ENCODE data around the gene MVK. TPM values are rescaled to one million over a fixed set of nuclear protein-coding genes. Genes with fewer than 3 reads are reported as not detected.

MVK gene
- total RNA-seq, 1 experiment from 2014 or later: 50.8 TPM

- Histone ChIP-seq H2AFZ (no peak overlapping the region), H3K9me3 (ENCODE audit: insufficient read depth, low read depth) (no peaks in the 10 kb centered on the region), H3K4me2 (no peak overlapping the region), H3K36me3 (ENCODE audit: low read depth) (0 out of 2 replicates have a peak, but pooled peaks cover 5% of the 10 kb centered on the region), H3K27me3 (ENCODE audit: insufficient read depth, low read depth) (no peaks in the 10 kb centered on the region), H3K27ac (peak overlapping the region; percentile 35; the same call in 1 of the 2 replicates), H3K4me1 (replicated peaks; ENCODE audit: insufficient read depth) (peaks cover 21% of the 10 kb centered on the region), H3F3A (ENCODE audit: insufficient read depth, low read depth) (peaks cover 7% of the 10 kb centered on the region; the same call in 1 of the 2 replicates), H3K79me2 (ENCODE audit: low read depth) (no peaks in the 10 kb centered on the region), H3K9me2 (ENCODE audit: insufficient read depth) (no peaks in the 10 kb centered on the region), H3K4me3 (no peak overlapping the region), H4K20me1 (ENCODE audit: insufficient read depth) (no peaks in the 10 kb centered on the region)
- intact Hi-C loops (cut with micrococcal nuclease; ENCODE audit: unreplicated experiment): no loop called here
- no peak for DNase-seq
- CTCF ChIA-PET: interaction anchor here (0.6 kb wide), 1 partner anchor 17 kb away, joined by 4 read pairs; no protein-coding TSS in a partner anchor
- TF ChIP-seq CTCF (conservative IDR thresholded peaks at IDR 0.05): no peak
- TF ChIP-seq EZH2 (IDR thresholded peaks at IDR 0.05; ENCODE audit: low read depth): no peak
- no TSS peak for BruUV-seq (replicated peaks)
- POLR2A ChIA-PET (ENCODE audit: unreplicated experiment): no interaction called here
Observed at GRCh38 chr12:109580684-109581333, 7.2 kb downstream of the MVK start.

GRCh38 chr12:109581334-109581691 lies 7.7 kb downstream of the MVK start:
- POLR2A ChIA-PET (ENCODE audit: unreplicated experiment): interaction anchor here (1.5 kb wide), 1 partner anchor 8 kb away, joined by 8 read pairs; the partner anchor contains the start of genes MMAB and MVK
- DNase-seq: no peak
- Histone ChIP-seq H3F3A (ENCODE audit: insufficient read depth, low read depth) (peaks cover 12% of the 10 kb centered on the region; the same call in 1 of the 2 replicates), H3K27me3 (ENCODE audit: insufficient read depth, low read depth) (no peaks in the 10 kb centered on the region), H4K20me1 (ENCODE audit: insufficient read depth) (no peaks in the 10 kb centered on the region), H3K4me3 (no peak overlapping the region), H3K9me3 (ENCODE audit: insufficient read depth, low read depth) (no peaks in the 10 kb centered on the region), H3K4me1 (replicated peaks; ENCODE audit: insufficient read depth) (peaks cover 26% of the 10 kb centered on the region), H3K79me2 (ENCODE audit: low read depth) (no peaks in the 10 kb centered on the region), H3K27ac (peak overlapping the region; percentile 35), H3K9me2 (ENCODE audit: insufficient read depth) (no peaks in the 10 kb centered on the region), H2AFZ (no peak overlapping the region), H3K4me2 (peak overlapping the region; percentile 4; the same call in 1 of the 2 replicates), H3K36me3 (ENCODE audit: low read depth) (0 out of 2 replicates have a peak, but pooled peaks cover 5% of the 10 kb centered on the region)
- intact Hi-C loops (cut with micrococcal nuclease; ENCODE audit: unreplicated experiment): no loop called here
- TF ChIP-seq EZH2 (IDR thresholded peaks at IDR 0.05; ENCODE audit: low read depth) (no peak), CTCF (conservative IDR thresholded peaks at IDR 0.05) (no peak)
- no TSS peak for BruUV-seq (replicated peaks)
- CTCF ChIA-PET: interaction anchor here (0.6 kb wide), 1 partner anchor 16 kb away, joined by 4 read pairs; no protein-coding TSS in a partner anchor

GRCh38 chr12:109581856-109582255 lies 8.3 kb downstream of the MVK start:
- 0 out of 2 replicates have a peak, but pooled peaks cover 4% of the 10 kb centered on the region for H3K36me3 ChIP-seq (ENCODE audit: low read depth)
- H3K4me2 ChIP-seq: peak overlapping the region; percentile 46
- intact Hi-C loops (cut with micrococcal nuclease; ENCODE audit: unreplicated experiment): no loop called here
- no TSS peak for BruUV-seq (replicated peaks)
- no peak overlapping the region for H2AFZ ChIP-seq
- H3K9me3 ChIP-seq (ENCODE audit: insufficient read depth, low read depth): no peaks in the 10 kb centered on the region
- no peak overlapping the region for H3K4me3 ChIP-seq
- no peaks in the 10 kb centered on the region for H3K27me3 ChIP-seq (ENCODE audit: insufficient read depth, low read depth)
- no peak for TF ChIP-seq CTCF (conservative IDR thresholded peaks at IDR 0.05)
- TF ChIP-seq EZH2 (IDR thresholded peaks at IDR 0.05; ENCODE audit: low read depth): no peak
- H3K4me1 ChIP-seq (replicated peaks; ENCODE audit: insufficient read depth): peaks cover 30% of the 10 kb centered on the region
- no peaks in the 10 kb centered on the region for H4K20me1 ChIP-seq (ENCODE audit: insufficient read depth)
- DNase-seq: peak; percentile 89 to 90
- POLR2A ChIA-PET (ENCODE audit: unreplicated experiment): interaction anchor here (1.5 kb wide), 1 partner anchor 9 kb away, joined by 8 read pairs; the partner anchor contains the start of genes MMAB and MVK
- H3F3A ChIP-seq (ENCODE audit: insufficient read depth, low read depth): peaks cover 14% of the 10 kb centered on the region; the same call in 1 of the 2 replicates
- CTCF ChIA-PET: no interaction called here
- H3K27ac ChIP-seq: peak overlapping the region; percentile 48
- H3K79me2 ChIP-seq (ENCODE audit: low read depth): no peaks in the 10 kb centered on the region
- no peaks in the 10 kb centered on the region for H3K9me2 ChIP-seq (ENCODE audit: insufficient read depth)

All from PC-9 (cell line).